ENCODE results near the gene MYO3B. TPM values are rescaled to one million over a fixed set of nuclear protein-coding genes. Genes with fewer than 3 reads are reported as not detected.
"Not testable (repeated sequence)": the region's sequence is repeated elsewhere in the genome, so short reads cannot be mapped to it uniquely, and the experiment has no call there.

Gene MYO3B
- total RNA-seq, 1 experiment from 2014 or later = 11.9 TPM

- no peak for DNase-seq (ENCODE audit: low spot score)
- in situ Hi-C loops (cut with HindIII; ENCODE audit: low sequenced_read_pairs) = no loop called here
These were observed 247.4 kb downstream of the MYO3B start for GRCh38 chr2:170425281-170425751.

GRCh38 chr2:170428868-170429267 is 250.9 kb downstream of the MYO3B start:
- in situ Hi-C loops (cut with HindIII; ENCODE audit: low sequenced_read_pairs) = no loop called here
- DNase-seq (ENCODE audit: low spot score) = no peak

- DNase-seq (ENCODE audit: low spot score) = no peak
- in situ Hi-C loops (cut with HindIII; ENCODE audit: low sequenced_read_pairs) = no loop called here
These were observed 254.9 kb downstream of the MYO3B start for GRCh38 chr2:170432823-170433222.

GRCh38 chr2:170433448-170433847 is 255.5 kb downstream of the MYO3B start:
- DNase-seq (ENCODE audit: low spot score) = no peak
- in situ Hi-C loops (cut with HindIII; ENCODE audit: low sequenced_read_pairs) = no loop called here

- in situ Hi-C loops (cut with HindIII; ENCODE audit: low sequenced_read_pairs); DNase-seq (ENCODE audit: low spot score): not testable (repeated sequence)
These were observed 256.4 kb downstream of the MYO3B start for GRCh38 chr2:170434396-170434795.

- DNase-seq (ENCODE audit: low spot score) = no peak
- in situ Hi-C loops (cut with HindIII; ENCODE audit: low sequenced_read_pairs) = no loop called here
These were observed 257.1 kb downstream of the MYO3B start for GRCh38 chr2:170434900-170435621.

- DNase-seq (ENCODE audit: low spot score) = no peak
- in situ Hi-C loops (cut with HindIII; ENCODE audit: low sequenced_read_pairs) = no loop called here
These were observed 258.4 kb downstream of the MYO3B start for GRCh38 chr2:170436077-170436943.

- no peak for DNase-seq (ENCODE audit: low spot score)
- in situ Hi-C loops (cut with HindIII; ENCODE audit: low sequenced_read_pairs) = no loop called here
These were observed 268.1 kb downstream of the MYO3B start for GRCh38 chr2:170446078-170446477.

GRCh38 chr2:170449034-170449433 is 271.1 kb downstream of the MYO3B start:
- DNase-seq (ENCODE audit: low spot score) = no peak

GRCh38 chr2:170454471-170455372 is 276.8 kb downstream of the MYO3B start:
- no peak for DNase-seq (ENCODE audit: low spot score)
- in situ Hi-C loops (cut with HindIII; ENCODE audit: low sequenced_read_pairs) = no loop called here

More at GRCh38 chr2:170449034-170449433, 271.1 kb downstream of the MYO3B start:
- in situ Hi-C loops (cut with HindIII; ENCODE audit: low sequenced_read_pairs) = no loop called here

- in situ Hi-C loops (cut with HindIII; ENCODE audit: low sequenced_read_pairs) = no loop called here
- DNase-seq (ENCODE audit: low spot score) = no peak
These were observed 277.9 kb downstream of the MYO3B start for GRCh38 chr2:170455617-170456426.

GRCh38 chr2:170456914-170457313 is 279.0 kb downstream of the MYO3B start:
- in situ Hi-C loops (cut with HindIII; ENCODE audit: low sequenced_read_pairs) = no loop called here
- no peak for DNase-seq (ENCODE audit: low spot score)

- DNase-seq (ENCODE audit: low spot score) = no peak
- in situ Hi-C loops (cut with HindIII; ENCODE audit: low sequenced_read_pairs) = no loop called here
These were observed 279.8 kb downstream of the MYO3B start for GRCh38 chr2:170457742-170458141.

- DNase-seq (ENCODE audit: low spot score) = no peak
- in situ Hi-C loops (cut with HindIII; ENCODE audit: low sequenced_read_pairs) = no loop called here
These were observed 283.9 kb downstream of the MYO3B start for GRCh38 chr2:170461889-170462288.

- peak; percentile 6 for DNase-seq (ENCODE audit: low spot score)
- in situ Hi-C loops (cut with HindIII; ENCODE audit: low sequenced_read_pairs) = no loop called here
These were observed 284.7 kb downstream of the MYO3B start for GRCh38 chr2:170462433-170463205.

GRCh38 chr2:170463206-170463537 is 285.2 kb downstream of the MYO3B start:
- in situ Hi-C loops (cut with HindIII; ENCODE audit: low sequenced_read_pairs) = no loop called here
- DNase-seq (ENCODE audit: low spot score) = no peak

- in situ Hi-C loops (cut with HindIII; ENCODE audit: low sequenced_read_pairs) = no loop called here
These were observed 286.3 kb downstream of the MYO3B start for GRCh38 chr2:170464268-170464667.

GRCh38 chr2:170465241-170465640 is 287.3 kb downstream of the MYO3B start:
- in situ Hi-C loops (cut with HindIII; ENCODE audit: low sequenced_read_pairs) = no loop called here
- DNase-seq (ENCODE audit: low spot score) = no peak

More at GRCh38 chr2:170464268-170464667, 286.3 kb downstream of the MYO3B start:
- DNase-seq (ENCODE audit: low spot score) = no peak

Data from G401 (cell line).